ENCODE results near the gene C3.

C3 gene

DNA sequence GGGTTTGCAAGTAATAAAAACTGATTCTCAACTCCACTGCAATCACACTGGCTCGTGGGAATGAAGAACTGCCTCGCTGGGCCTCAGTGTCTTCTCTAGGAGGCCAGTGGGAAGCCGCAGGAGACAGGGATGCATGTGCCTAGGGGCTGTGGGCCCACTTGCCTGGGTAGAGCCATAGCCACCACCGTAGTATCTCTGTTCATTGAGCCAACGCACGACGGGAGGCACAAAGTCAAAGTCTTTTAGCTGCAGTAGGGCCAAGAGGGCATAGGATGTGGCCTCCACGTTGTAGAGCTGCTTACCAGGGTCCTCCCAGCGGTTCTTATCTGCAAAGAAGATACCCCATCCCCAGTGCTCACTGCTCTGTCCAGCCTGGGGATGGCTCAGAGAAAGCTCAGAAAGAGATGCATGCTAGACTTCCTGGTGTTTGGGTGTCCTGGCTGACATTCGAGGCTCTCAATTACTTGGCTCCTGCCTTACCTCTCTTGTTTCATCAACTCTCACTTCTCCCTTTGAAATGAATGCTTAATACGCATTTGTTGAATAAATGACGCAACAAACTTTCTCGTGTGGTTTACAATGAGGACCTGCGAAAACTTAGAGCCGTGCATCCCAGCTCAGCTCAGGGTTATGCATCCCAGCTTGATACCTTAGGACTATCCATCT, 34.4 kb downstream of the C3 start:
- H3K9me3 ChIP-seq (ENCODE audit: insufficient read depth, low read length, severe bottlenecking), result no peaks in the 10 kb centered on the region
- ATAC-seq (ENCODE audit: insufficient read depth, low read depth), result no peak
- no peak overlapping the region for H2AFZ ChIP-seq (ENCODE audit: low read depth, low read length)
- no peaks in the 10 kb centered on the region for H3K4me1 ChIP-seq (ENCODE audit: insufficient read depth, low read length)
- no peak overlapping the region for H3K9ac ChIP-seq (ENCODE audit: low read depth, low read length)
- no peak overlapping the region for H3K27ac ChIP-seq (ENCODE audit: low read length)
- H3K36me3 ChIP-seq (ENCODE audit: insufficient read depth, low read length), result no peaks in the 10 kb centered on the region
- H3K27me3 ChIP-seq (ENCODE audit: insufficient read depth, low read length, poor library complexity), result peaks cover 4% of the 10 kb centered on the region
- no peaks in the 10 kb centered on the region for H3K79me2 ChIP-seq (ENCODE audit: insufficient read depth, low read length)
- TF ChIP-seq EZH2 (IDR thresholded peaks at IDR 0.05; ENCODE audit: borderline replicate concordance, low read depth, low read length, severe bottlenecking), result no peak
- TF ChIP-seq, protein P1, sequence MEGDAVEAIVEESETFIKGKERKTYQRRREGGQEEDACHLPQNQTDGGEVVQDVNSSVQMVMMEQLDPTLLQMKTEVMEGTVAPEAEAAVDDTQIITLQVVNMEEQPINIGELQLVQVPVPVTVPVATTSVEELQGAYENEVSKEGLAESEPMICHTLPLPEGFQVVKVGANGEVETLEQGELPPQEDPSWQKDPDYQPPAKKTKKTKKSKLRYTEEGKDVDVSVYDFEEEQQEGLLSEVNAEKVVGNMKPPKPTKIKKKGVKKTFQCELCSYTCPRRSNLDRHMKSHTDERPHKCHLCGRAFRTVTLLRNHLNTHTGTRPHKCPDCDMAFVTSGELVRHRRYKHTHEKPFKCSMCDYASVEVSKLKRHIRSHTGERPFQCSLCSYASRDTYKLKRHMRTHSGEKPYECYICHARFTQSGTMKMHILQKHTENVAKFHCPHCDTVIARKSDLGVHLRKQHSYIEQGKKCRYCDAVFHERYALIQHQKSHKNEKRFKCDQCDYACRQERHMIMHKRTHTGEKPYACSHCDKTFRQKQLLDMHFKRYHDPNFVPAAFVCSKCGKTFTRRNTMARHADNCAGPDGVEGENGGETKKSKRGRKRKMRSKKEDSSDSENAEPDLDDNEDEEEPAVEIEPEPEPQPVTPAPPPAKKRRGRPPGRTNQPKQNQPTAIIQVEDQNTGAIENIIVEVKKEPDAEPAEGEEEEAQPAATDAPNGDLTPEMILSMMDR (IDR thresholded peaks at IDR 0.05; ENCODE audit: borderline replicate concordance, extremely low read depth, low read length, poor library complexity, severe bottlenecking), result no peak
- no peak overlapping the region for H3K4me3 ChIP-seq (ENCODE audit: low read depth in 1 of 2, low read length in 2 of 2)
- DNase-seq, result no peak
- H4K20me1 ChIP-seq (ENCODE audit: insufficient read depth, low read length), result no peaks in the 10 kb centered on the region
- no peak overlapping the region for H3K4me2 ChIP-seq (ENCODE audit: insufficient read depth, low read length)

DNA sequence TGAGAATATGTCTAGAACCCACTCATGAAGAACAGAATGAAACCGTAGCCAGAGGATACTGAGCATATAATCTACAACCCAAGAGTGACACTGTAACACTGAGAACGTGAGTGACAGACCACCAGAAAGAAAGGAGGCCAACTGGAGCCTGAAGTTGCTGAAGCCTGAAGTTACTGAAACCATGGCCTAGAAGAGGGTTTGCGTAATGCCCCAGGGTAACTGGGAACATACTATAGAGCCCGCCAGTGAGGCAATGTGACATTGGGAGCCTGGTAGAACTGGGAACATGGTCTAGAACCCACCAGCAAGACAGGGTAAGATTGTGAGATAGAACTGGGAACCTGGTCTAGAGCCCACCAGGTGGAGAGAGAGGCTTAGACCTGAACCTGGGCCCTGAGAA, 35.0 kb downstream of the C3 start:
- Histone ChIP-seq H3K9ac (ENCODE audit: low read depth, low read length) (no peak overlapping the region), H2AFZ (ENCODE audit: low read depth, low read length) (no peak overlapping the region), H3K36me3 (ENCODE audit: insufficient read depth, low read length) (no peaks in the 10 kb centered on the region), H4K20me1 (ENCODE audit: insufficient read depth, low read length) (no peaks in the 10 kb centered on the region), H3K9me3 (ENCODE audit: insufficient read depth, low read length, severe bottlenecking) (no peaks in the 10 kb centered on the region), H3K4me1 (ENCODE audit: insufficient read depth, low read length) (no peaks in the 10 kb centered on the region), H3K27me3 (ENCODE audit: insufficient read depth, low read length, poor library complexity) (peaks cover 4% of the 10 kb centered on the region), H3K27ac (ENCODE audit: low read length) (no peak overlapping the region), H3K4me3 (ENCODE audit: low read depth in 1 of 2, low read length in 2 of 2) (no peak overlapping the region), H3K79me2 (ENCODE audit: insufficient read depth, low read length) (no peaks in the 10 kb centered on the region), H3K4me2 (ENCODE audit: insufficient read depth, low read length) (no peak overlapping the region)
- DNase-seq (no peak), ATAC-seq (ENCODE audit: insufficient read depth, low read depth) (no peak)
- TF ChIP-seq, protein P1 (IDR thresholded peaks at IDR 0.05; ENCODE audit: borderline replicate concordance, extremely low read depth, low read length, poor library complexity, severe bottlenecking), result no peak
- no peak for TF ChIP-seq EZH2 (IDR thresholded peaks at IDR 0.05; ENCODE audit: borderline replicate concordance, low read depth, low read length, severe bottlenecking)

DNA sequence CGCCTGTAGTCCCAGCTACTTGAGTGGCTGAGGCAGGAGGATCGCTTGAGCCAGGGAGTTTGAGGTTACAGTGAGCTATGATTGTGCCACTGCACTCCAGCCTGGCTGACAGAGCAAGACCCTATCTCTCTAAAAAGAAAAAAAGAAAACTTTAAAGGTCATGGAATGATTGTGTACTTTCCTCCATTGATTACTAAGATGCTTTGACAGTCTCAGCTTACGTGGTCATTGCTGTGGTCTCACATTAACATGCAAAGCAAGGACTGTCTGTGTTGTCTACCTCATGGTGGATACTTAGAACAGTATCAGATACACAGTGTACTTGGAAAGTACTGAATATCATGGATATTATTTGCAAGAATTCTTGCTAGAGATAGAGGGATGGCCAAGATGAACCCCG, 36.5 kb downstream of the C3 start:
- Histone ChIP-seq H3K4me1 (ENCODE audit: insufficient read depth, low read length) (no peaks in the 10 kb centered on the region), H3K27ac (ENCODE audit: low read length) (no peak overlapping the region), H3K79me2 (ENCODE audit: insufficient read depth, low read length) (no peaks in the 10 kb centered on the region), H3K4me2 (ENCODE audit: insufficient read depth, low read length) (no peak overlapping the region), H2AFZ (ENCODE audit: low read depth, low read length) (no peak overlapping the region), H4K20me1 (ENCODE audit: insufficient read depth, low read length) (no peaks in the 10 kb centered on the region), H3K27me3 (ENCODE audit: insufficient read depth, low read length, poor library complexity) (peaks cover 4% of the 10 kb centered on the region), H3K36me3 (ENCODE audit: insufficient read depth, low read length) (no peaks in the 10 kb centered on the region), H3K4me3 (ENCODE audit: low read depth in 1 of 2, low read length in 2 of 2) (no peak overlapping the region), H3K9ac (ENCODE audit: low read depth, low read length) (no peak overlapping the region), H3K9me3 (ENCODE audit: insufficient read depth, low read length, severe bottlenecking) (no peaks in the 10 kb centered on the region)
- no peak for ATAC-seq (ENCODE audit: insufficient read depth, low read depth)
- TF ChIP-seq, protein P1 (IDR thresholded peaks at IDR 0.05; ENCODE audit: borderline replicate concordance, extremely low read depth, low read length, poor library complexity, severe bottlenecking), result no peak
- no peak for TF ChIP-seq EZH2 (IDR thresholded peaks at IDR 0.05; ENCODE audit: borderline replicate concordance, low read depth, low read length, severe bottlenecking)
- no peak for DNase-seq

Measured in DND-41 (cell line).